DND-41 (cell line): ENCODE measurements around the gene SLC45A1.

ENCODE experiments used
- CTCF ChIP-seq: IDR thresholded peaks from 2 replicates; pipeline ENCODE4 v1.5.1; 2012; ENCODE audit warnings: borderline replicate concordance, low read length, moderate library complexity, mild to moderate bottlenecking; ENCODE audit not compliant: poor library complexity, severe bottlenecking; ENCODE audit errors: extremely low read depth
- EZH2 ChIP-seq: IDR thresholded peaks from 3 replicates; pipeline ENCODE4 v1.6.1; 2012; ENCODE audit warnings: borderline replicate concordance, low read depth, mild to moderate bottlenecking, moderate library complexity, low read length, inconsistent platforms; ENCODE audit not compliant: severe bottlenecking

GRCh38 chr1:8323706-8324105 is 5.8 kb downstream of the SLC45A1 start:
- TF ChIP-seq CTCF (no peak), EZH2 (no peak)
